NCI-H2227 treated with DMSO at 0.1 percent for 48 hours (cell line): ENCODE data around the gene SSBP3.

Source experiments
- DNase-seq: peaks from one replicate; lab custom pipeline; 2025; lab: John Stamatoyannopoulos, UW

SSBP3 gene

GRCh38 chr1:54283635-54284385 lies 122.4 kb downstream of the SSBP3 start:
- DNase-seq = no peak

GRCh38 chr1:54282101-54282847 lies 123.9 kb downstream of the SSBP3 start:
- no peak for DNase-seq

- no peak for DNase-seq
Measured at GRCh38 chr1:54280651-54281050, 125.5 kb downstream of the SSBP3 start.

GRCh38 chr1:54279457-54279856 lies 126.7 kb downstream of the SSBP3 start:
- no peak for DNase-seq

DNA sequence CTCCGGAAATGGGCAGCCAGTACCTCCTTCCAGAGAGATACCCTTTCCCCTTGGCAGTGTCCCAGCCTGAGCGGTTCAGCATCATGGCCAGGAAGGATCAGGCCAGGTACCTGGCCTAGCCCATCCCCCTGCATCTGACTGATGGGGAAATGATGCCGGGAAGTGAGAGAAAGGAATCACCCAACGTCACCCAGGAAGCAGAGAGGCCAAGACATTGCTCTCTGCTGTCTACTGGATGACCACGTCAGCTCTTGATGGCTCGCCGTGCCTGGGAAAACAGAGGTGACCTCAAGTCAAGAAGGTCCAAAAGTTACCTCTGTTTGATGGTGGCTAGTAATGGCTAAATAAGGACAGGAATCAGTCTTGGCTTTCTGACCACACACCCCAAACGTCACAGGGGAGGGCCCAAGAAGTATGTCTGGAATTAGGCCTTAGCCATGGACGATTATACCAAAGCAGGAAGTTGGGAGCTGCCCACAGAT lies 127.2 kb downstream of the SSBP3 start:
- no peak for DNase-seq

- no peak for DNase-seq
Measured at GRCh38 chr1:54277451-54278341, 128.5 kb downstream of the SSBP3 start.

DNA sequence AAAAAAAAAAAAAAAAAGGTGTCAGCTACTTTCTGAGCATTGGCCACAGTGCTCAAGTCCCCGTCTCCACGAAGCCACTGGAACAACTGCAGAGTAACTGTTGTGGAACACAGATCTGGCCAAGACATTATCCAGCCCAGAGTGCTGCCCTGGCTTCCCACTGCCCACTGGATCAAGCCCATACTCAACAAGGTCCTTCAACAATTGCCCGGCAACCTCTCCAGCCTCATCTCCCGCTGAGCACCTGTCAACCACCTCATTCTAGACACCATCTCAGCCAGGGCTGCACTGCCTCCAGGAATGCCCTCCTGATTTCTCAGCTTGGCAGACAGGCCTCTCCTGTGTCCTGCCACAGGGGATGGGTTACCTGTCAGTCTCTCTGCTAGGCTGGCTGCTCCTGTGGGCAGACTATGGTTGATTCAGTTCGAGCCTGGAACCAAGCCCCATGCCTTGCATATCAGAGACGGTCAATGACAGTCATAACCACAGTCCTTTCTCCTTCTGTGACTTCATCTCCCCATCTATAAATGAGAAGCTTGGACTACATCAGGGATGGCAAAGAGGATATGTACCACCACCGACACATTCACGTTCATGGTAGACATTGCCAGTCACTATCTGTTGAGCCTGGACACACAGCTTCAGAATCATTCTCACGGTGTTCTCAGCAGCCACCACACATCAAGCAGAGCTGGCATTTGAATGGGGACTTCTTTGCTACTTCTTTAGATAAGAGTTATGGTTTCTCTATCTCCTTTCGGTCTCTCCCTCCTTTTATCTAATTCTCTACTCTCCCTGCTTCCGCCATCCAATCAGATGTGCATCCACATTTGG lies 129.4 kb downstream of the SSBP3 start:
- DNase-seq = no peak

DNA sequence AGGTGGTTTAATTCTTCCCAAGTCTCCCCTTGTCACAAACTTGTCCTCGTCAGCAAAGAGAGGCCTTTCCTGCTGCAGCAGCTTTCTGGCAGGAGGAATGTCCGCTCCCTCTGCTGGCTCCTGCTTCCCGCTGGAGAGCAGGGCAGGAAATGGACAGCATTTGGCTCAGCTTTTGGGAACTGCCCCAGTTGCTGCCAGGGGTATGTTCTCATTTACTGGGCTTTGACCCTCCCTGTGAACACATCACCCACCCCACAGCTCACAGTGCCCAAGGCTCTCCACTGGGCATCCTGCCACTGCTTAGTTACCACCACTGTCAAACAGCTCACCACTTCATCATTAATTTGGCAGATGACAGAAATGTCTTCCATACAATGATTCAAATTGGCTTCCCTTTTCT lies 130.8 kb downstream of the SSBP3 start:
- DNase-seq = no peak

- no peak for DNase-seq
Measured at GRCh38 chr1:54274881-54275280, 131.3 kb downstream of the SSBP3 start.

GRCh38 chr1:54274448-54274847 lies 131.7 kb downstream of the SSBP3 start:
- no peak for DNase-seq

- no peak for DNase-seq
Measured at GRCh38 chr1:54273795-54274163, 132.4 kb downstream of the SSBP3 start.

DNA sequence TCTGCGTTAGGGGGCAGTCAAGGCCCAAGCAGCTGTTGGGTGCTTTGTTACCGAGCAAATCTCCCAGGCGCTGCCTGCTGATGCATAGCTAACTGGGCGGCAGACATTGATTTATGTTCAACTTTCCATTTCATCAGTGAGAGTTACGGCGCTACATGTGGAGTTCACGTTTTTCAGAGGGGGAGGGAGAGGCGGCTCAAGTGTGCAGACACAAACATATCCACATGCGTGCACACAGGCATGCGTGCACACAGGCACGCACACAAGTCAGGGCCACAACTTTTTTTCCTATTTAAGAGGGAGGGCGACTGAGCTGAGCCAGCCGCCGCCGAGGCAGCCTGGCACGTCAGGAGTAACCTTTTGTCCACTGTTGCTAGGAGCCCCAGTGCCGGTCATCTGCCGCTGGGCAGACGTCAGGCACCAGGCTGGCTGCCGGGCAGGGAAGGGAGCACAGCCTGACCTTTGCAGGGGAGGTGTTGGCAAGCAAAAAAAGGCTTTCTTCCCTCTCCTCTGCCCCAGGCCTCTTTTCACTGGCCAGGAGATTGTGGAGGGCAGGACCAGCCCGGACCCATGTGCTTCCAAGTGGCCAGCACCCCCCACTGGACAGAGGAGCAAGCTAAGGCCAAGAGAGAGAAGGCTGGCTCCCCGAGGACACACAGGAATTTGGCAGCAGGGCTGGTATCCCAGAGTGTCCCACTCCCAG lies 133.0 kb downstream of the SSBP3 start:
- DNase-seq = peak; percentile 68

DNA sequence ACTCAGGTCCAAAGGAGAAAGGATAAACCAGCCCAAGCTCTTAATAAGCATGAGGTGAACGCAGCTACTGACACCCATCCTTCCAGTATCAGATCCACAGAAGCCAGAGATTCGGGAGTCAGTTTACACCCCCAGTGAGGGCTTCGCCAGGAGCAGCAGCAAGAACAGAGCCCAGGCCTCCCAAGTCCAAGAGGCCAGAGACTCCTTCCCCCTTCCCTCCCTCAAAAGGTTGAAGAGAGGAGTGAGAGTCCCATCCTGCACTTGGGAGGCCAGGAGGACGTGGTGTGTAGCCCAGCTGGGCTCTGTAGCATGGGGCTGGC lies 133.5 kb downstream of the SSBP3 start:
- DNase-seq = no peak

DNA sequence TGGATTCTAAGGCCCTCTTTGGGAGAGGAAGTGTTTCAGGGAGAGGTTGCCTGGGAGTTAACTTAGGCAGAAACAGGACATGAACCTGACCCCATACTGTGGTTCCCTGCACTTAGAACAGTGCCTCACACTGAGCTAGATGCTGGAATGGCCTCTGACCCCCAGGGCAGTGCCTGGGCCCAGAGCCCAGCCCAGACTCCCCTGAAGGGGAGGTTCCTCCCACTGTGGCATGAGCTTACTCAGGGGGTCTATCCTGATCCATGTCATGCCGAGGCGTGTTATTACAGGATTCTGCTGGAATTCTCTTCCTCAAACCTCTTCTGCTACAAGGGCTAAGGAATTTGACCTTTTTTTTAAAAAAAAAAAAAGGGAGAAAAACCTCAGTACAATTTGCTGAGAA lies 134.1 kb downstream of the SSBP3 start:
- DNase-seq = no peak

- DNase-seq = no peak
Measured at GRCh38 chr1:54271341-54271740, 134.9 kb downstream of the SSBP3 start.

DNA sequence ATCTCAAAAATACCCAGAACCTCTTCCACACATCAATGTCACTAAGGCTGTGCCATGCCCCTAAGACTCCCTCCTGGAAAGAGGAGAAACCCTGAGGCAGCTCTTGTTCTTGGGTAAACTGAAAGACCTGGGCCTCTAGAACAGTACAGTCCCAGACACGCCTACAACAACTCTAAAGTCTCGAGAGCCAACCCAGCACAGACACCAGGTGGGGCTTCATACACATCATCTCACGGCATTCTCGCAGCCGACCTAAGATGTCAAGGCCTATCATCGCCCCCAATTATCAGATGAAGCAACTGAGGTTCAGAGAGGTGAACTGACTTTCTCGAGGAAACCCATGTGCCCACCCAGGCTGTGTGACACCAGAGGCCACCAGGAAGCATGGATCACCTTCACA lies 135.7 kb downstream of the SSBP3 start:
- no peak for DNase-seq

GRCh38 chr1:54268762-54269297 lies 137.4 kb downstream of the SSBP3 start:
- DNase-seq = peak; percentile 20

- DNase-seq = no peak
Measured at GRCh38 chr1:54267815-54268761, 138.1 kb downstream of the SSBP3 start.

- DNase-seq = no peak
Measured at GRCh38 chr1:54266908-54267307, 139.3 kb downstream of the SSBP3 start.

DNA sequence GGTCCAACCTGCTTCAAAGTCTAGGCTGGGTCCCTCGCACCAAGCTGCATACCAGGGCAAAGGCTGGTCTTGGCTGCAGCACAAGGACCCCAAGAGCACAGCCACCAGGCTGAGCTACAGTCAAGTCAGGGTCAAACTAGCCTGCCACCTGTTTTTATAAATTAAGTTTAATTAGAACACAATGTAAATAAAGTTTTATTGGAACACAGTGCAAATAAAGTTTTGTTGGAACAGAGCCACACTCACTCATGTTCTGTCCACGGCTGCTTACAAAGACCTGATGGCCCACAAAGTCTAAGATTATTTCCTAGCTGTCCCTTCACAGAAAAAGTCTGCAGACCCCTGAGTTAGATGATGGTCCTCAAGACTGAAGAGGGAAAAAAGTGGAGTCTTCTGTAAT lies 140.0 kb downstream of the SSBP3 start:
- DNase-seq = no peak
